Measurements from ENCODE around the gene DDX1.
"Not testable (repeated sequence)": the region's sequence is repeated elsewhere in the genome, so short reads cannot be mapped to it uniquely, and the experiment has no call there.

DNA sequence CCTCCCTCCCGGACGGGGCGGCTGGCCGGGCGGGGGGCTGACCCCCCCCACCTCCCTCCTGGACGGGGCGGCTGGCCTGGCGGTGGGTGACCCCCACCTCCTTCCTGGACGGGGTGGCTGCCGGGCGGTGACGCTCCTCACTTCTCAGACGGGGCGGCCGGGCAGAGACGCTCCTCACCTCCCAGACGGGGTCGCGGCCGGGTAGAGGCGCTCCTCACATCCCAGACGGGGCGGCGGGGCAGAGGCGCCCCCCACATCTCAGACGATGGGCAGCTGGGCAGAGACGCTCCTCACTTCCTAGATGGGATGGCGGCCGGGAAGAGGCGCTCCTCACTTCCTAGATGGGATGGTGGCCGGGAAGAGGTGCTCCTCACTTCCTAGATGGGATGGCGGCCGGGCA lies 20.4 kb downstream of the DDX1 start:
- TF ChIP-seq EZH2 (IDR thresholded peaks at IDR 0.05; ENCODE audit: low read length, unreplicated experiment); EZH2phosphoT487 (IDR thresholded peaks at IDR 0.05; ENCODE audit: borderline replicate concordance, low read length): not testable (repeated sequence)
- TF ChIP-seq, protein P1, sequence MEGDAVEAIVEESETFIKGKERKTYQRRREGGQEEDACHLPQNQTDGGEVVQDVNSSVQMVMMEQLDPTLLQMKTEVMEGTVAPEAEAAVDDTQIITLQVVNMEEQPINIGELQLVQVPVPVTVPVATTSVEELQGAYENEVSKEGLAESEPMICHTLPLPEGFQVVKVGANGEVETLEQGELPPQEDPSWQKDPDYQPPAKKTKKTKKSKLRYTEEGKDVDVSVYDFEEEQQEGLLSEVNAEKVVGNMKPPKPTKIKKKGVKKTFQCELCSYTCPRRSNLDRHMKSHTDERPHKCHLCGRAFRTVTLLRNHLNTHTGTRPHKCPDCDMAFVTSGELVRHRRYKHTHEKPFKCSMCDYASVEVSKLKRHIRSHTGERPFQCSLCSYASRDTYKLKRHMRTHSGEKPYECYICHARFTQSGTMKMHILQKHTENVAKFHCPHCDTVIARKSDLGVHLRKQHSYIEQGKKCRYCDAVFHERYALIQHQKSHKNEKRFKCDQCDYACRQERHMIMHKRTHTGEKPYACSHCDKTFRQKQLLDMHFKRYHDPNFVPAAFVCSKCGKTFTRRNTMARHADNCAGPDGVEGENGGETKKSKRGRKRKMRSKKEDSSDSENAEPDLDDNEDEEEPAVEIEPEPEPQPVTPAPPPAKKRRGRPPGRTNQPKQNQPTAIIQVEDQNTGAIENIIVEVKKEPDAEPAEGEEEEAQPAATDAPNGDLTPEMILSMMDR (conservative IDR thresholded peaks at IDR 0.05; ENCODE audit: low read depth, low read length), result not testable (repeated sequence)
